SK-N-MC (cell line): ENCODE data around the gene SPATA20.

ENCODE experiments used
- DNase-seq: peaks from one replicate; pipeline ENCODE4 v3.0.0-alpha.2; 2011; ENCODE audit warnings: low read depth, low spot score
- H3K27ac ChIP-seq: fragments of 200-600 bp; sonication (generic); 2 replicates; pipeline ENCODE4 v1.5.1; 2016; ENCODE audit warnings: mixed run types
- H3K36me3 ChIP-seq: fragments of 200-600 bp; sonication (generic); 2 replicates; pipeline ENCODE4 v1.6.1; 2017; ENCODE audit warnings: antibody characterized with exemption, low read length, mixed read lengths; ENCODE audit not compliant: insufficient read depth
- H3K4me3 ChIP-seq: fragments of 200-600 bp; sonication (generic); 2 replicates; pipeline ENCODE4 v1.5.1; 2016
- H3K9ac ChIP-seq: fragments of 200-600 bp; sonication (generic); 2 replicates; pipeline ENCODE4 v1.8.0; 2017; ENCODE audit warnings: mixed run types, mixed read lengths; ENCODE audit not compliant: insufficient read length
- H3K9me3 ChIP-seq: fragments of 200-600 bp; sonication (generic); 2 replicates; pipeline ENCODE4 v1.6.1; 2017; ENCODE audit warnings: low read depth, mild to moderate bottlenecking, antibody characterized with exemption, low read length, moderate library complexity, mixed read lengths
- EZH2 ChIP-seq: fragments of 200-600 bp; sonication (generic); IDR thresholded peaks from one replicate; pipeline ENCODE4 v1.6.1; 2017; ENCODE audit warnings: antibody characterized with exemption
- FOXP2 ChIP-seq: optimal IDR thresholded peaks from 2 replicates; pipeline ENCODE3; 2011; ENCODE audit warnings: mild to moderate bottlenecking, moderate library complexity; ENCODE audit not compliant: insufficient read depth; ENCODE audit errors: extremely low read length, control extremely low read depth
- POLR2AphosphoS5 ChIP-seq: IDR thresholded peaks from 2 replicates; pipeline ENCODE4 v1.6.1; 2012; ENCODE audit warnings: mild to moderate bottlenecking, low read depth, low read length, borderline replicate concordance

Gene SPATA20

DNA sequence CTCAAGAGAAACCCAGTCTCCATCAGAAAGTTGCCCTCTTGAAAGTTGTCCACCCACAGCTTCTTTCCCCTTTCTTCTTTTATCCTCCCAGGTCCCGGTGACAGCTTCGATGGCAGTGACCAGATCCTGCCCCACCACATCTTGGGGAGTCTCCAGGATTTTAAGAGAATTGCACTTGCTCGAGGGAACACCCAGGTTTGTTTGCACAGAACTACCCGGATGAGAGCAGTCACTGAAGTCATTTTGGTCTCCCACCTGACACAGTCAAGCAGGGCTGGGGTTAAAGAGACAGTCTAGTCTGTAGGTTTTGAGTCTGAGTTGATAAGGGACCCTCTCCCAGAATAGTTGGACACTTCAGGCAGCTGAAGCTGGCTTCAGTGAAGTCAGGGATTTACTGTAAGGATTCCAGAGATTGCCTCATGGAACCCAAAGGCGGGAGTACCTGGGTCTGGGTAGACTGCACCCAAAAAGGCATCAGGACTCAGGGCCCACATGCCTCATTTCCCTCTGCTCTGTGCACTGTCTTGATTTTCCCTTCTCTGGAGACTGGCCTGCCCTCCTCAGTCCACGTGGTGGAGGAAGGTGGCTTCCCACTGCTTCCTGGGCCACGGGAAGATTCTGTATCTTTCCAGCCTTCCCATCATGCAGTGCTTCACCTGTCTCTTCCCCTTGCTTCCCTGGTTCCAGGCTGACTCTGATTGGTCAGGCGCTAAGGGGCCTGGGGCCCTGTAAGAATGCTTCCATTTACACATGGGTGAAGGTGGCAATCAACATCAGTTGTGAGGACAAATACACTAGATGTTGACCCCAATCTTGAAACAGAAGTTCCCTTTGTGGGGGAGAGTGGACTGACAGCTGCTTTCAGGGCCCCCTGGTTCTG, 29.2 kb upstream of the SPATA20 start:
- TF ChIP-seq EZH2 (no peak), POLR2AphosphoS5 (no peak), FOXP2 (no peak)
- no peak overlapping the region for H3K9ac ChIP-seq
- no peaks in the 10 kb centered on the region for H3K9me3 ChIP-seq
- no peaks in the 10 kb centered on the region for H3K36me3 ChIP-seq
- DNase-seq: no peak
- no peak overlapping the region for H3K27ac ChIP-seq
- H3K4me3 ChIP-seq: no peak overlapping the region

DNA sequence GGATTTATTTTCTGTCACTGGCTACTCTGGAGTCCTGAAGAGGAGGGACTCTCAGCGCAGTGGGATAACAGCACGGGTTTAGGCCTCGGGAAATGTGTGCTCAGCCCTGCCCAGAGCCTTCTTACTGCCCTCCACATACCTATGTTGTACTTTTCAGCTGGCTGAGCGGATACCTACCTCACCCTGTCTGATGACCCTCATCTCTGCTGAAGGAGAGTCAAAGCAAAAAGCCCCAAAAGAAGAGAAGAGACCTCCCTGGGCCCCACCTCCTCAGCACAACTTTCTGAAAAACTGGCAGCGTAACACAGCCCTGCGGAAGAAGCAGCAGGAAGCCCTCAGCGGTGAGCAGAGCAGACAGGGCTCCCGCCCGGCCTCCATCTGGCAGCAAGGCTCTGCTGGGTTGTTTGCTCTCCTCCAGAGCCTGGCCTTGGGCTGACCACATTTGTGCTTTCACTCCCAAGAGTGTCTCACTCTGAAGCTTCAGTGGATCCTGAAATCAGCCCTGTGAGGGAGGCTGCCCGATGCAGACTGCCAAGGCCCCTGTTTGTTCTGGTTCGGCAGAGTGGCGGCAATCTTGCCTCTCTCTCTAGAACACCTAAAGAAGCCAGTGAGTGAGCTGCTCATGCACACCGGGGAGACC, 28.5 kb upstream of the SPATA20 start:
- Histone ChIP-seq H3K27ac (no peak overlapping the region), H3K4me3 (no peak overlapping the region), H3K9me3 (no peaks in the 10 kb centered on the region), H3K36me3 (no peaks in the 10 kb centered on the region), H3K9ac (no peak overlapping the region)
- no peak for DNase-seq
- no peak for TF ChIP-seq EZH2
- TF ChIP-seq POLR2AphosphoS5: no peak

DNA sequence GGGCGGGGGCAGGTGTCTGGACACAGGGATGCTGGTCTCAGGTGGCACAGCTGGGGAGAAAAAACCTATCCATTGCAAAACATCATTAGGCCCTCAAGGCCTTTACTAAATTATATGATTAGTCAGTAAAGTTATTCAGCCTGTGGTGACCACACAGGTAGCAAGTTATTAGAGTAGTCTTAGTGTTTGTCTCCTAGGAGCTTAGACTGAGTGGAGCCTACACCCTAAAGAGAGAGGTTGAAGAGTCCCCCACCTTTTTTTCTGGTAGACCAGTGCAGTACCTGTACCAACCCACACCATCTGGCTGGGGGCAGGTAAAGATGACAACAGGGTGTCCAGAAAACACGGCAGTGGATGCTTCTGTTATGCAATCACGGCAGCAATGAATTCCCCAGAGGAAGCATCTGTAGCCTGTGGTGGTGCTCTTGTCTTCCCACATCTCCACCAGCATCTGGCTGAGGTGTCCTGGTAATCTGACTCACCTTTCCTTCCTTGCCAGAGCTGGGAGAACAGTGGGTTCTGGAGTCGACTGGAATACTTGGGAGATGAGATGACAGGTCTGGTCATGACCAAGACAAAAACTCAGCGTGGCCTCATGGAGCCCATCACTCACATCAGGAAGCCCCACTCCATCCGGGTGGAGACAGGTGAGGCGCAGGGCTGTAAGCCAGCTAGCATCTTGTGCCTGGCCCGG, 27.7 kb upstream of the SPATA20 start:
- Histone ChIP-seq H3K9me3 (no peaks in the 10 kb centered on the region), H3K4me3 (no peak overlapping the region), H3K27ac (no peak overlapping the region), H3K36me3 (no peaks in the 10 kb centered on the region), H3K9ac (no peak overlapping the region)
- no peak for DNase-seq
- TF ChIP-seq POLR2AphosphoS5: no peak
- no peak for TF ChIP-seq FOXP2
- TF ChIP-seq EZH2: no peak

DNA sequence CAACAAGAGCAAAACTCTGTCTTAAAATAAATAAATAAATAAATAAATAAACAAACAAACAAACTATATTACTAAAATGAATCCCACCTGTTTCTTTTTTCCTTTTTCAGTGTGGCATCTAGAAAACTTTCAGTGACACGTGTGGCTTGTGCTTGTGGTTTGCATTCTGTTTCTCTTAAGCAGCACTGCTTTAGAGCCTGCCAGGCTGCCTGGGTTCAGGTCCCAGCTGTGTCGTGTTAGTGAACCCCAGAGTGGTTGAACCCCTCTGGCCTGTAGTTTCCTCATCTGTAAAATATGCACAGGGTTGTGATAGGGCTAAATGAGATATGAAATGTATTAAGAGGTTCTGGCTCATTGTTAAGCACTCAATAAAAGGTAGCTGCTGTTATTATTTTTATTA, 26.5 kb upstream of the SPATA20 start:
- Histone ChIP-seq H3K9ac (no peak overlapping the region), H3K9me3 (no peaks in the 10 kb centered on the region), H3K36me3 (no peaks in the 10 kb centered on the region), H3K4me3 (no peak overlapping the region), H3K27ac (no peak overlapping the region)
- no peak for DNase-seq
- TF ChIP-seq EZH2: no peak
- TF ChIP-seq POLR2AphosphoS5: no peak
- TF ChIP-seq FOXP2: no peak

DNA sequence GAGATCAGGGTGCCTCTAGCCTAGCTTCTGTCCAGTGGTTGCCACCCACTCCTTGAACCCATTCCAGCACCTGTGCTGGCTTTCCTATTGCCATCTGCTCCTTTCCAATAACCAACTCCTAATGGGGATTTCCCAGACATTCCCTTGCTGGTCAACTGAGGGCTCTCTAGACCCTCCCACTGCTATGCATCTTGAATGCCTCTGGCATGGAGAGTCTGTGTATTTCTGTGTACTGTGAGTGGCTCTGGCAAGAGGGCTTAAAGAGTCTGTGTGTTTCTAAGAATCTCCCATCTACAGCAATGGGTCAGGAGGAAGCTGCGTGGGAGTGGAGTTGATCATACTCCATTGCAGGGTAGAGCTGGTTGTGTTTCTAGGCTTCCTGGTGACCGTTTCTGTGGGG, 25.5 kb upstream of the SPATA20 start:
- H3K36me3 ChIP-seq: no peaks in the 10 kb centered on the region
- H3K9ac ChIP-seq: no peak overlapping the region
- no peak for TF ChIP-seq POLR2AphosphoS5
- TF ChIP-seq FOXP2: no peak
- no peak for TF ChIP-seq EZH2
- H3K9me3 ChIP-seq: no peaks in the 10 kb centered on the region
- H3K4me3 ChIP-seq: no peak overlapping the region
- DNase-seq: no peak
- no peak overlapping the region for H3K27ac ChIP-seq

DNA sequence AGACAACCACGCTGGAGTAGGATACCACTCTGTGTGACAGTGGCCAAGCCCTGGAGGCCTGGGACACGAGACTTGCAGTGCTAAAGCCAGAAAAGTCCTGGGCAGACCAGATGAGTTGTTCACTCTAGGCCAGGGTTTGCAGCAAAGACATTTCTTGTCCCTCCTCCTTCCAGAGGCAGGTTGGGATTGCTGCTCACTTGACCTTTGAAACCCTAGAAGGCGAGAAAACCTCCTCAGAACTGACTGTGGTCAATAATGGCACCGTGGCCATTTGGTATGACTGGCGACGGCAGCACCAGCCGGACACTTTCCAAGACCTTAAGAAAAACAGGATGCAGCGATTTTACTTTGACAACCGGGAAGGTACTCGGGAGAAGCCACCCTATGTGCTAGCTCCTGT, 24.2 kb upstream of the SPATA20 start:
- H3K36me3 ChIP-seq: no peaks in the 10 kb centered on the region
- no peaks in the 10 kb centered on the region for H3K9me3 ChIP-seq
- H3K27ac ChIP-seq: no peak overlapping the region
- H3K4me3 ChIP-seq: no peak overlapping the region
- no peak for TF ChIP-seq FOXP2
- no peak for TF ChIP-seq EZH2
- TF ChIP-seq POLR2AphosphoS5: no peak
- H3K9ac ChIP-seq: no peak overlapping the region
- DNase-seq: no peak

DNA sequence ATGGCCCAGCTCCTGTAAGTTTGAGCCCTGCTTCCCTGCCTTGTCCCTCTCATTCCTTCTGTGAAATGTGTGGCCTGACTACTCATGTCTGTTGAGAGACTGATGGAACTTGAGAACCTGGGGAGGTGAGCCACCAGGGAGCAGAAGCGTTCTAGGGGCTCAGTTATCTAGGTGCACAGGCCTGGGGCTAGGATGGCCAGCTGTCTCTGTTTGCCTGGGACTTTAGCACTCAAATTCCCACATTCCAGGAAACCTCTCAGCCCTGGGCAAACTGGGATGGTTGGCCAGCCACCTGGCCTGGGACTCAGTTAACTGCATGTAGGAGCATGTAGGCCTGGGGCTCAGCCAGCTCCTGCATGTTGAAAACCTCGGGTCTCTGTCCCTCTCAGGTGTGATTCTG, 23.8 kb upstream of the SPATA20 start:
- no peak for TF ChIP-seq POLR2AphosphoS5
- no peak for TF ChIP-seq FOXP2
- no peak for TF ChIP-seq EZH2
- no peak overlapping the region for H3K9ac ChIP-seq
- H3K36me3 ChIP-seq: no peaks in the 10 kb centered on the region
- DNase-seq: no peak
- H3K4me3 ChIP-seq: no peak overlapping the region
- no peaks in the 10 kb centered on the region for H3K9me3 ChIP-seq
- H3K27ac ChIP-seq: no peak overlapping the region

DNA sequence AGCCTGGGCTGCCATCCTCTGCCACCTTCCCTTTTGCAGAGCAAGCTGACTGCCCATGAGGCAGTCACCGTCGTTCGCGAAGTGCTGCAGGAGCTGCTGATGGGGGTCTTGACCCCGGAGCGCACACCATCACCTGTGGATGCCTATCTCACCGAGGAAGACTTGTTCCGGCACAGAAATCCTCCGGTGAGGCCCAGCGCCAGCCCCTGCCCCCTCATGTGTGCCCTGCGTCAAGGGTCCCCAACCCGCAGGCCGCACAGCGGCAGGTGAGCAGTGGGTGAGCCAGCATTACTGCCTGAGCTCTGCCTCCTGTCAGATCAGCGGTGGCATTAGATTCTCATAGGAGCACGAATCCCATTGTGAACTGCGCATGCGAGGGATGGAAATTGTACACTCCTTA, 22.1 kb upstream of the SPATA20 start:
- DNase-seq: no peak
- H3K4me3 ChIP-seq: no peak overlapping the region

More for the DNA sequence above, 22.1 kb upstream of the SPATA20 start:
- no peaks in the 10 kb centered on the region for H3K9me3 ChIP-seq
- H3K9ac ChIP-seq: no peak overlapping the region
- H3K36me3 ChIP-seq: no peaks in the 10 kb centered on the region
- no peak overlapping the region for H3K27ac ChIP-seq
- TF ChIP-seq POLR2AphosphoS5 (no peak), FOXP2 (no peak), EZH2 (no peak)
